Measurements from ENCODE around the gene KIT.

DNA sequence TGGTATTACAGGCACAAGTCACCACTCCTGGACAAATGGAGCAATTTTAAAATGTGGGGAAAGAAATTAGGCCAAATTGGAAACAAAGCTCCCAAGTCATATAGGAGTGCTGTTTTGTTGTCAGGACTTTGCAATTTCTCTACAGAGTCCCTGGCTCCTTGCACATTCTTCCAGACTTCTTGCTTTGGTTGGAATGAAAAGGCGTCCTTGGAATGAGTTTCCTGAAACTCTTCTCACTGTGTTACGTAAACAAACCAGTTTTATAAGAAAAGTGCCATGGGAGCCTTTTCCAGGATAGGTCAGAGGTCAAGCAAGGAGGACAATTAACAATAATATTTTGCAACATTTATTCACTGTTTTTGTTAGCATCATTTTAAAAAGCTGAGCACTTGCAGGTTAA lies 32.4 kb upstream of the KIT start:
- TF ChIP-seq, protein P1, sequence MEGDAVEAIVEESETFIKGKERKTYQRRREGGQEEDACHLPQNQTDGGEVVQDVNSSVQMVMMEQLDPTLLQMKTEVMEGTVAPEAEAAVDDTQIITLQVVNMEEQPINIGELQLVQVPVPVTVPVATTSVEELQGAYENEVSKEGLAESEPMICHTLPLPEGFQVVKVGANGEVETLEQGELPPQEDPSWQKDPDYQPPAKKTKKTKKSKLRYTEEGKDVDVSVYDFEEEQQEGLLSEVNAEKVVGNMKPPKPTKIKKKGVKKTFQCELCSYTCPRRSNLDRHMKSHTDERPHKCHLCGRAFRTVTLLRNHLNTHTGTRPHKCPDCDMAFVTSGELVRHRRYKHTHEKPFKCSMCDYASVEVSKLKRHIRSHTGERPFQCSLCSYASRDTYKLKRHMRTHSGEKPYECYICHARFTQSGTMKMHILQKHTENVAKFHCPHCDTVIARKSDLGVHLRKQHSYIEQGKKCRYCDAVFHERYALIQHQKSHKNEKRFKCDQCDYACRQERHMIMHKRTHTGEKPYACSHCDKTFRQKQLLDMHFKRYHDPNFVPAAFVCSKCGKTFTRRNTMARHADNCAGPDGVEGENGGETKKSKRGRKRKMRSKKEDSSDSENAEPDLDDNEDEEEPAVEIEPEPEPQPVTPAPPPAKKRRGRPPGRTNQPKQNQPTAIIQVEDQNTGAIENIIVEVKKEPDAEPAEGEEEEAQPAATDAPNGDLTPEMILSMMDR (IDR thresholded peaks at IDR 0.05) = no peak
- TF ChIP-seq EP300 (IDR thresholded peaks at IDR 0.05; ENCODE audit: low read depth) (no peak), POLR2A (IDR thresholded peaks at IDR 0.05) (no peak)
